Ovary (tissue), 3 donors: ENCODE data around the gene MCM9.

ENCODE experiments used
- CTCF ChIP-seq, 3 donors: fragments of 450-650 bp in 2 of 3; fragments of 200-600 bp in 1 of 3; IDR thresholded peaks; one replicate each; pipeline versions ENCODE4 v1.5.1 to v1.8.0; 2016 to 2022; ENCODE audit warnings: antibody characterized with exemption in 3 of 3, mild to moderate bottlenecking in 1 of 3
- EP300 ChIP-seq: sonication (generic); formaldehyde crosslinking; IDR thresholded peaks from one replicate; pipeline ENCODE4 v1.6.1; 2017; ENCODE audit warnings: antibody characterized with exemption
- POLR2A ChIP-seq: fragments of 450-650 bp; IDR thresholded peaks from one replicate; pipeline ENCODE4 v1.6.1; 2017; ENCODE audit warnings: antibody characterized with exemption, mild to moderate bottlenecking, moderate library complexity
- donor health status: DM: no; HTN: no; CAD: no.

GRCh38 chr6:118974790-118975189 is 39.8 kb upstream of the MCM9 start:
- TF ChIP-seq EP300 = no peak
- no peak for TF ChIP-seq CTCF (IDR thresholded peaks at IDR 0.05)
- no peak for TF ChIP-seq POLR2A
